RWPE1 (cell line): Measurements from ENCODE around the gene SOX13.

ENCODE experiments used
- CTCF ChIA-PET: fragments of 350-600 bp; sonication (Branson Sonifier 250); formaldehyde crosslinking; extraction: SDS; loops from one replicate; lab custom pipeline; 2021; lab: Yijun Ruan, JAX
- POLR2A ChIA-PET: fragments of 400-600 bp; formaldehyde crosslinking; extraction: SDS; loops from one replicate; lab custom pipeline; 2020; ENCODE audit warnings: antibody characterized with exemption; ENCODE audit not compliant: low non-redundant PET; lab: Yijun Ruan, JAX
- DNase-seq: peaks from one replicate; pipeline ENCODE4 v3.0.0; 2012; ENCODE audit warnings: low spot score
- H3K27ac ChIP-seq: fragments of 450-650 bp; 2 replicates; pipeline ENCODE4 v1.5.1; 2017
- TF ChIP-seq, protein P1 (sequence below): fragments of 450-650 bp; conservative IDR thresholded peaks from 2 replicates; pipeline ENCODE4 v1.5.1; 2017; ENCODE audit warnings: low read depth, mild to moderate bottlenecking

SOX13 gene

DNA sequence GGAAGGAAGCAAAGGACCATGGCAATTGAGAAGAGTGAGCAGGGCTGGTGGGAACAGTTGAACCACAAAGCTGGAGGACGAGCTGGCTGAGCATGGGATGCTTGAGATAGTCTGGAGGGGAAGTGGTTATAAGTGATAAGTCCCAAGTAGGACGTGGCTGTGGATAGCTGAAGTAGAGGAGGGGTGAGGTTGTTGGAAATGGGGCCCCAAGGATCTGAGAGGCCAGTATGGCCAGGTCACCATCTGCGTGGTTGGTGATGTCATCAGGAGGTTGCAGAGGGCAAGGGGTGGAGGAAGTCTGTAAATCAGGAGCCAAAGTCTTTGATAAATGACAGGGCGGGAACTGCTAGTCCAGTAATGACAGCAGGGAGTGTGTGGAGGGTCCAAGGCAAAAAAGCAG lies 104.2 kb downstream of the SOX13 start:
- DNase-seq, result no peak
- POLR2A ChIA-PET, result no interaction called here
- TF ChIP-seq, protein P1, sequence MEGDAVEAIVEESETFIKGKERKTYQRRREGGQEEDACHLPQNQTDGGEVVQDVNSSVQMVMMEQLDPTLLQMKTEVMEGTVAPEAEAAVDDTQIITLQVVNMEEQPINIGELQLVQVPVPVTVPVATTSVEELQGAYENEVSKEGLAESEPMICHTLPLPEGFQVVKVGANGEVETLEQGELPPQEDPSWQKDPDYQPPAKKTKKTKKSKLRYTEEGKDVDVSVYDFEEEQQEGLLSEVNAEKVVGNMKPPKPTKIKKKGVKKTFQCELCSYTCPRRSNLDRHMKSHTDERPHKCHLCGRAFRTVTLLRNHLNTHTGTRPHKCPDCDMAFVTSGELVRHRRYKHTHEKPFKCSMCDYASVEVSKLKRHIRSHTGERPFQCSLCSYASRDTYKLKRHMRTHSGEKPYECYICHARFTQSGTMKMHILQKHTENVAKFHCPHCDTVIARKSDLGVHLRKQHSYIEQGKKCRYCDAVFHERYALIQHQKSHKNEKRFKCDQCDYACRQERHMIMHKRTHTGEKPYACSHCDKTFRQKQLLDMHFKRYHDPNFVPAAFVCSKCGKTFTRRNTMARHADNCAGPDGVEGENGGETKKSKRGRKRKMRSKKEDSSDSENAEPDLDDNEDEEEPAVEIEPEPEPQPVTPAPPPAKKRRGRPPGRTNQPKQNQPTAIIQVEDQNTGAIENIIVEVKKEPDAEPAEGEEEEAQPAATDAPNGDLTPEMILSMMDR, result no peak
- no peak overlapping the region for H3K27ac ChIP-seq
- CTCF ChIA-PET, result interaction anchor here (0.6 kb wide), 2 partner anchors 219 to 228 kb away, joined by 5 to 7 read pairs; no protein-coding TSS in a partner anchor
